HepG2 (cell line): Measurements from ENCODE around the gene SLC25A23. TPM values are rescaled to one million over a fixed set of nuclear protein-coding genes. Genes with fewer than 3 reads are reported as not detected.

Experiments
- ATAC-seq: fragments of 200-7000 bp; cut with Tn5 transposase; 3 replicates; pipeline ENCODE4 v1.9.1; 2020; ENCODE audit warnings: mild to moderate bottlenecking, moderate library complexity
- BruUV-seq: library from RNA; stranded (reverse); fragments of 400-500 nt; replicated peaks from 2 replicates; lab custom pipeline; 2021; lab: Mats Ljungman, UMichigan
- CTCF ChIA-PET: fragments of 300-600 bp; formaldehyde crosslinking; extraction: SDS; loops from one replicate; lab custom pipeline; 2021; ENCODE audit warnings: low total read pairs, inconsistent platforms, low intra/inter-chr PET ratio; lab: Yijun Ruan, JAX
- POLR2A ChIA-PET: fragments of 350-600 bp; sonication (Branson Sonifier 250); formaldehyde crosslinking; loops from one replicate; lab custom pipeline; 2020; ENCODE audit warnings: antibody characterized with exemption, inconsistent platforms; lab: Yijun Ruan, JAX
- DNase-seq: peaks from one replicate; pipeline ENCODE4 v3.0.0-alpha.2; 2015; ENCODE audit warnings: low spot score
- FAIRE-seq: peaks from 3 replicates; lab custom pipeline; 2011; peaks lifted over from hg19 to GRCh38; lab: Jason Lieb, UNC
- H2AFZ ChIP-seq: one replicate; pipeline ENCODE4 v1.6.1; 2011; ENCODE audit warnings: low read length, inconsistent platforms
- H3K27ac ChIP-seq: fragments of 300-600 bp; 3 replicates; pipeline ENCODE4 v1.8.0; 2011; ENCODE audit warnings: mixed run types, mild to moderate bottlenecking, mixed read lengths, low read length, inconsistent platforms; ENCODE audit not compliant: insufficient read depth; ENCODE audit errors: extremely low read length
- H3K27me3 ChIP-seq, 2 experiments: fragments of 200-600 bp in 1 of 2; 2 replicates in 1 of 2; 3 replicates in 1 of 2; pipeline versions ENCODE4 v1.6.0 to v1.8.0; 2011; ENCODE audit warnings: low read length in 2 of 2, mild to moderate bottlenecking in 2 of 2, moderate library complexity in 2 of 2, inconsistent platforms in 1 of 2; ENCODE audit not compliant: insufficient read depth in 2 of 2, control insufficient read depth in 1 of 2
- H3K36me3 ChIP-seq, 2 experiments: fragments of 200-600 bp in 1 of 2; replicated peaks in 1 of 2; 2 replicates in 1 of 2; 3 replicates in 1 of 2; pipeline versions ENCODE4 v1.5.1 to v1.8.0; 2011; ENCODE audit warnings: low read length in 2 of 2, inconsistent platforms in 1 of 2; ENCODE audit not compliant: insufficient read depth in 2 of 2, control insufficient read depth in 1 of 2
- H3K4me1 ChIP-seq: 2 replicates; pipeline ENCODE4 v1.5.1; 2012; ENCODE audit warnings: low read length, inconsistent platforms; ENCODE audit not compliant: insufficient read depth
- H3K4me2 ChIP-seq: 2 replicates; pipeline ENCODE4 v1.6.0; 2011; ENCODE audit warnings: low read depth, low read length, inconsistent platforms
- H3K4me3 ChIP-seq, 3 experiments: fragments of 200-600 bp in 1 of 3; sonication (generic), shearing (Covaris generic) in 1 of 3; replicated peaks in 1 of 3; 2 replicates each; pipeline ENCODE4 v1.5.1; 2011 to 2016; ENCODE audit warnings: low read length in 3 of 3, inconsistent platforms in 2 of 3, low read depth in 2 of 3, mild to moderate bottlenecking in 2 of 3, control low read depth in 1 of 3, mixed read lengths in 1 of 3; ENCODE audit not compliant: insufficient read depth in 1 of 3
- H3K79me2 ChIP-seq: one replicate; pipeline ENCODE4 v1.6.1; 2011; ENCODE audit warnings: low read length, inconsistent platforms; ENCODE audit not compliant: insufficient read depth
- H3K9ac ChIP-seq: 2 replicates; pipeline ENCODE4 v1.6.0; 2011; ENCODE audit warnings: mild to moderate bottlenecking, low read depth, low read length, inconsistent platforms; ENCODE audit not compliant: insufficient read depth
- H3K9me3 ChIP-seq: 2 replicates; pipeline ENCODE4 v1.5.1; 2012; ENCODE audit warnings: mild to moderate bottlenecking, low read length
- H4K20me1 ChIP-seq: 2 replicates; pipeline ENCODE4 v1.6.0; 2011; ENCODE audit warnings: inconsistent platforms, mild to moderate bottlenecking, low read length, moderate library complexity; ENCODE audit not compliant: insufficient read depth
- CBFB ChIP-seq: sonication (generic); formaldehyde crosslinking; IDR thresholded peaks from 2 replicates; pipeline ENCODE4 v1.4.0; 2020; ENCODE audit warnings: missing genetic modification reagents
- EP300 ChIP-seq, 3 experiments: sonication (generic) in 1 of 3; formaldehyde crosslinking in 1 of 3; IDR thresholded peaks; 2 replicates each; pipeline versions ENCODE4 v1.5.1 to v1.6.1; 2011 to 2020; ENCODE audit warnings: low read depth in 2 of 3, low read length in 2 of 3, borderline replicate concordance in 1 of 3, improper control_type of control experiment in 1 of 3, mild to moderate bottlenecking in 1 of 3, missing genetic modification reagents in 1 of 3, moderate library complexity in 1 of 3
- HIC2 ChIP-seq: sonication (generic); formaldehyde crosslinking; IDR thresholded peaks from 2 replicates; pipeline ENCODE4 v1.9.0; 2022; ENCODE audit warnings: low read depth, missing genetic modification reagents
- KLF13 ChIP-seq: sonication (generic); formaldehyde crosslinking; IDR thresholded peaks from 2 replicates; pipeline ENCODE4 v1.4.0; 2020; ENCODE audit warnings: mild to moderate bottlenecking, missing genetic modification reagents
- MED1 ChIP-seq: sonication (generic); formaldehyde crosslinking; IDR thresholded peaks from 2 replicates; pipeline ENCODE4 v1.4.0; 2020; ENCODE audit warnings: missing genetic modification reagents
- SPEN ChIP-seq: sonication (generic); formaldehyde crosslinking; IDR thresholded peaks from 2 replicates; pipeline ENCODE4 v1.5.1; 2020; ENCODE audit warnings: low read depth, mild to moderate bottlenecking, missing genetic modification reagents
- TCF7 ChIP-seq: sonication (generic); IDR thresholded peaks from 2 replicates; pipeline ENCODE4 v1.6.1; 2016; ENCODE audit warnings: antibody characterized with exemption, low read depth
- U2AF2 ChIP-seq: fragments of 200-400 bp; formaldehyde crosslinking; IDR thresholded peaks from 2 replicates; pipeline ENCODE4 v1.6.1; 2017; ENCODE audit warnings: low read depth, mild to moderate bottlenecking, low read length
- ZBTB38 ChIP-seq: sonication (generic); formaldehyde crosslinking; IDR thresholded peaks from 2 replicates; pipeline ENCODE4 v1.5.1; 2020; ENCODE audit warnings: mild to moderate bottlenecking, missing genetic modification reagents
- ZFP37 ChIP-seq: sonication (generic); formaldehyde crosslinking; IDR thresholded peaks from 2 replicates; pipeline ENCODE4 v1.4.0; 2020; ENCODE audit warnings: missing genetic modification reagents, borderline replicate concordance
- ZFP91 ChIP-seq: sonication (generic); formaldehyde crosslinking; IDR thresholded peaks from 2 replicates; pipeline ENCODE4 v1.9.0; 2022; ENCODE audit warnings: missing genetic modification reagents, mild to moderate bottlenecking, borderline replicate concordance
- ZNF350 ChIP-seq: sonication (generic); formaldehyde crosslinking; IDR thresholded peaks from 2 replicates; pipeline ENCODE4 v1.4.0; 2020; ENCODE audit warnings: mild to moderate bottlenecking, low read depth, missing genetic modification reagents, borderline replicate concordance
- ZNF569 ChIP-seq: sonication (generic); formaldehyde crosslinking; IDR thresholded peaks from 2 replicates; pipeline ENCODE4 v1.5.0; 2020; ENCODE audit warnings: mild to moderate bottlenecking, missing genetic modification reagents, moderate library complexity, borderline replicate concordance
- ZNF766 ChIP-seq: sonication (generic); formaldehyde crosslinking; IDR thresholded peaks from 2 replicates; pipeline ENCODE4 v1.5.0; 2020; ENCODE audit warnings: missing genetic modification reagents, borderline replicate concordance
- WGBS: methylation state at CpG from one replicate; pipeline ENCODE4 v1.1.6; 2017; ENCODE audit warnings: low lambda C conversion rate; 5-methylcytosine and 5-hydroxymethylcytosine counted together
- in situ Hi-C: cut with HindIII; loops from 2 replicates; pipeline ENCODE4 v1.10.0; 2017; ENCODE audit warnings: low pct_unique_long_range_greater_than_20kb; ENCODE audit not compliant: extremely low pct_ligation_motif_present
- intact Hi-C: fragments of 100-400 bp; cut with micrococcal nuclease; formaldehyde crosslinking; loops from one replicate; pipeline ENCODE4 v1.10.0; 2022; ENCODE audit not compliant: unreplicated experiment
- polyA plus RNA-seq, 8 experiments: library from polyadenylated mRNA; depleted of rRNA in 3 of 8; stranded (reverse) in 7 of 8; unstranded in 1 of 8; fragments of >200 nt; fragmentation: Illumina TruSeq in 4 of 8; extraction: Trizol in 4 of 8; gene quantifications; 2 replicates each; pipeline versions ENCODE4 v1.2.1 to v1.2.3, GENCODE V29; 2011 to 2016; ENCODE audit warnings: low read depth in 4 of 8, missing spikeins in 1 of 8, mixed read lengths in 1 of 8; ENCODE audit not compliant: insufficient read depth in 1 of 8
- total RNA-seq, 5 experiments: library from RNA; depleted of rRNA; stranded (reverse); fragments of >200 nt; fragmentation: Illumina TruSeq; extraction: Trizol; gene quantifications; 2 replicates each; pipeline ENCODE4 v1.2.3, GENCODE V29; 2016; ENCODE audit warnings: low read depth in 1 of 5

SLC25A23 gene
- total and polyA plus RNA-seq, 2 of the 13 experiments (the other 11 are each of a cell fraction or from before 2014, with no cell fraction given), result 12.4 to 15.2 TPM

- TF ChIP-seq KLF13 (CRISPR knock-in tag), result no peak
These were observed 5.5 kb downstream of the SLC25A23 start (continued) for GRCh38 chr19:6453951-6454565.

GRCh38 chr19:6452899-6453298, 6.7 kb downstream of the SLC25A23 start:
- Histone ChIP-seq H3K9ac (no peak overlapping the region), H3K27ac (no peak overlapping the region), H3K4me3 (no peak overlapping the region), H3K9me3 (peaks cover 5% of the 10 kb centered on the region; the same call in 1 of the 2 replicates), H4K20me1 (no peaks in the 10 kb centered on the region), H3K79me2 (no peaks in the 10 kb centered on the region), H2AFZ (no peak overlapping the region), H3K4me2 (no peak overlapping the region), H3K4me1 (no peaks in the 10 kb centered on the region), H3K27me3 (no peaks in the 10 kb centered on the region), H3K36me3 (peaks cover 10 to 24% of the 10 kb centered on the region in 2 experiments)
- no peak for ATAC-seq
- ChIA-PET CTCF (no interaction called here), POLR2A (no interaction called here)
- no peak for FAIRE-seq
- intact Hi-C loops (no loop called here), in situ Hi-C loops (no loop called here)
- WGBS, result 96% methylated on average over 2 of the region's 2 CpGs
- TF ChIP-seq TCF7, result no peak
- no peak for TF ChIP-seq ZNF569 (CRISPR knock-in tag)
- TF ChIP-seq U2AF2, result no peak
- TF ChIP-seq EP300 (IDR thresholded peaks at IDR 0.05; ENCODE audit: low read depth in 2 of 2, low read length in 2 of 2), result no peak
- no peak for TF ChIP-seq EP300 (CRISPR knock-in tag; IDR thresholded peaks at IDR 0.05; ENCODE audit: borderline replicate concordance)
- TF ChIP-seq SPEN, result no peak
- no peak for TF ChIP-seq CBFB
- TF ChIP-seq ZNF766 (CRISPR knock-in tag), result no peak
- TF ChIP-seq ZFP37 (CRISPR knock-in tag), result no peak
- no peak for TF ChIP-seq ZNF350 (CRISPR knock-in tag)
- TF ChIP-seq HIC2 (CRISPR knock-in tag), result no peak
- no peak for TF ChIP-seq MED1 (CRISPR knock-in tag)
- no peak for TF ChIP-seq ZBTB38
- no peak for TF ChIP-seq ZFP91 (CRISPR knock-in tag)
- DNase-seq, result no peak
- no TSS peak for BruUV-seq
